ENCODE measurements around the gene TMTC2. TPM values are rescaled to one million over a fixed set of nuclear protein-coding genes. Genes with fewer than 3 reads are reported as not detected.

Gene TMTC2
- total and polyA plus RNA-seq, 2 experiments from 2014 or later: 1.5 to 12.0 TPM

DNA sequence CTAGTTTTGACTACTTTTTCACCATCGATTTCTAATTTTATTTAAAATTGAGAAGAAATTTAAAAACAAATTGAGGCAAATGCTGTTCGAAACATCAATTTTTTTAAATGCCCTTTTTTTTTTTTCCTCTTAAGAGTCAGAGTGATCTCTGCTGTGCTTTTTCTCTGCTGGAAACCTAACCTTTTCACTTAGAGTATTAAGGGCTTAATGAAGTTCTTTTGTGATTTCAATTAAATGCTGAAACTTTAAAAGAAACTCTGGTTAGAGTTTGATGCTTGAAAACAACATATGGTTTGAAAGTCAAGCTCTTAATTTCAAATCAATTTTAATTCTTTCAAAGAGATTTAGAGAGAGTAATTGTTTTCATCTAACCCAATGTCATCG, 171.8 kb downstream of the TMTC2 start:
- Histone ChIP-seq H3K27me3 (no peaks in the 10 kb centered on the region), H4K20me1 (ENCODE audit: insufficient read depth, poor library complexity, severe bottlenecking) (no peaks in the 10 kb centered on the region), H3K36me3 (replicated peaks; ENCODE audit: insufficient read depth, low read depth) (no peaks in the 10 kb centered on the region), H3K79me2 (no peaks in the 10 kb centered on the region), H3K4me2 (no peak overlapping the region), H3K27ac (no peak overlapping the region), H3K9me3 (ENCODE audit: low read depth) (no peaks in the 10 kb centered on the region), H3K9me2 (replicated peaks; ENCODE audit: insufficient read depth) (no peaks in the 10 kb centered on the region), H3K4me1 (ENCODE audit: insufficient read depth) (no peaks in the 10 kb centered on the region), H3K4me3 (no peak overlapping the region), H2AFZ (no peak overlapping the region)
- TF ChIP-seq EZH2phosphoT487 (IDR thresholded peaks at IDR 0.05; ENCODE audit: low read depth, severe bottlenecking, unreplicated experiment) (no peak), EZH2 (IDR thresholded peaks at IDR 0.05; ENCODE audit: borderline replicate concordance) (no peak), CTCF (IDR thresholded peaks at IDR 0.05; ENCODE audit: poor library complexity) (no peak)
- DNase-seq (ENCODE audit: low spot score): no peak
- WGBS (ENCODE audit: low lambda C conversion rate, missing lambda C conversion rate): 88% methylated on average over 3 of the region's 3 CpGs

DNA sequence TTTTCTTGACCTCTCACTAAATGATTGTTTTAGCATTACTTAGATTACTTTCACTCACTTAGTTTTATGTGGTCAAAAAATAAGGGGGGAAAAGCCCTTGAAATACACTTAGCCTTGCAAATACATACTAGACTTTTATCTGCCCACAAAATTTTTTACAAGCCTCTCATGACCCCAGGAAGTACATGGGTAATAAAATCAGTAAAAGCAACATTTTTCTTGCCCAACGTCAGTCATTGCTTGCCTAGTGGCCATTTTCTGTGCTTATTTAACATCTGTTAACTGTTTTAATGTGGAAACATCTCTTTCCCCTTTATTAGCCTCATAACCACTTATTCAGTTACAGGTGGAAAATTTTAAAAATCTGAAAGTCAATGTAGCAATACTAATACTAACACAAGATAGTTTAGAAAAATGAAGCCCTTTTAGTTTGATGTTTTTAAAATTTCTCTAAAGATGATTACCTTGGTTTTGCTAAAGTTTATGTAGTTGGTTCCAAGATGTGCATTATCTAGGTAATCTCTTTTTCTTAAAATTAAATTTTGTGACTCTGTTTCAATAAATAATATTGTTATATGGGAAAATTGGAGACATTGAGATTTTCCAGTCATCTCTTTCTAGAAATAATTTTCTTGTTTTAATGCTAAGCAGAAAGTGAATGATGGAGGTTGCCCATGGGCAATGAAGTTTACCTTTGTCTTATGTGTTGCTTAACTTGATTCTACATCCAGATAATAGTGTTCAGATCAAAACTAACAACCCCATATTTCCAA, 175.5 kb downstream of the TMTC2 start:
- Histone ChIP-seq H2AFZ (no peak overlapping the region), H3K36me3 (replicated peaks; ENCODE audit: insufficient read depth, low read depth) (no peaks in the 10 kb centered on the region), H3K4me1 (ENCODE audit: insufficient read depth) (no peaks in the 10 kb centered on the region), H3K9me2 (replicated peaks; ENCODE audit: insufficient read depth) (no peaks in the 10 kb centered on the region), H3K4me3 (no peak overlapping the region), H3K27me3 (no peaks in the 10 kb centered on the region), H3K9me3 (ENCODE audit: low read depth) (no peaks in the 10 kb centered on the region), H3K79me2 (no peaks in the 10 kb centered on the region), H3K27ac (no peak overlapping the region), H4K20me1 (ENCODE audit: insufficient read depth, poor library complexity, severe bottlenecking) (no peaks in the 10 kb centered on the region), H3K4me2 (no peak overlapping the region)
- TF ChIP-seq CTCF (IDR thresholded peaks at IDR 0.05; ENCODE audit: poor library complexity) (no peak), EZH2 (IDR thresholded peaks at IDR 0.05; ENCODE audit: borderline replicate concordance) (no peak), EZH2phosphoT487 (IDR thresholded peaks at IDR 0.05; ENCODE audit: low read depth, severe bottlenecking, unreplicated experiment) (no peak)
- no peak for DNase-seq (ENCODE audit: low spot score)
- WGBS (ENCODE audit: low lambda C conversion rate, missing lambda C conversion rate): 42% methylated on average over 1 of the region's 1 CpG

DNA sequence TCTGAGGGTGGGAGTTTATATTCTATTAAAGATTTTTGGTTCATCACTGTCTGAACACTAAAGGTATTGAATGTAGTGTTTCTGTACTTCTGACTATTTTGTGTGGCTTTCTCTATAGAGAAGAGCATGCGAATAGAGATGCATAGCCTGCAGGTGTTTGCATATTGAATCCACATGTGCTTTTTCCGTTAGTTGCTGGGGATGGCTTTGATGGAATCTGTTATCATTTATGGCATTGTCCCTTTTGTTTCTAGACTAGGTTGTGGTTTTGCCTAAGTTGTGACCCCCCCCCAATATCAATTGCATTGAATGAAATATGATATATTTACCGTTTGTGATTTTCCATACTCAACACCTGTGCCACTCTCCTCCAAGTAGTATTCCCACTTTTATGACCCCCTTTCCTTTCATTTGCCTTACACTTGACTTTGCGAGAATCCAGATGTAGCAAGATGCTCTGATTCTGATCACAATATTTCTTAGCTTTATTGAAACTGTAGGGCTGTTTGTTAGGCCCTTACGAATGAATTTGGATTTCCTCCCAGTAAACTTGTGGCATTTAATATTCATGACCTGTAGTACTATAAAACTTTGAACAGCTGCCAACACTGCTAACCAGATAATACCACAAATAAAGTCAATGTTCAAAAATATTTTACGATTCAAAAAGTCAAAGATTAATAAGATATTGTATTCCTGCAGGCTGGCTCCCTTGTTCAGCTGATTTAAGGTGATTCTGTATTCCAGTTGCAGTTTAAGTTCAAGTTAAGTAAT, 176.4 kb downstream of the TMTC2 start:
- WGBS (ENCODE audit: low lambda C conversion rate, missing lambda C conversion rate): 61% methylated on average over 6 of the region's 6 CpGs

More for the DNA sequence above, 176.4 kb downstream of the TMTC2 start:
- Histone ChIP-seq H3K36me3 (replicated peaks; ENCODE audit: insufficient read depth, low read depth) (no peaks in the 10 kb centered on the region), H3K4me3 (no peak overlapping the region), H3K4me1 (ENCODE audit: insufficient read depth) (no peaks in the 10 kb centered on the region), H3K9me3 (ENCODE audit: low read depth) (no peaks in the 10 kb centered on the region), H3K9me2 (replicated peaks; ENCODE audit: insufficient read depth) (no peaks in the 10 kb centered on the region), H3K27ac (no peak overlapping the region), H4K20me1 (ENCODE audit: insufficient read depth, poor library complexity, severe bottlenecking) (no peaks in the 10 kb centered on the region), H3K79me2 (no peaks in the 10 kb centered on the region), H3K4me2 (no peak overlapping the region), H2AFZ (no peak overlapping the region), H3K27me3 (no peaks in the 10 kb centered on the region)
- no peak for DNase-seq (ENCODE audit: low spot score)
- TF ChIP-seq CTCF (IDR thresholded peaks at IDR 0.05; ENCODE audit: poor library complexity) (no peak), EZH2 (IDR thresholded peaks at IDR 0.05; ENCODE audit: borderline replicate concordance) (no peak), EZH2phosphoT487 (IDR thresholded peaks at IDR 0.05; ENCODE audit: low read depth, severe bottlenecking, unreplicated experiment) (no peak)

Measured in hepatocyte (in vitro differentiated cells).